Caki2 (cell line): Measurements from ENCODE around the gene CAMK2A. TPM values are rescaled to one million over a fixed set of nuclear protein-coding genes. Genes with fewer than 3 reads are reported as not detected.

Experiments used
- DNase-seq: peaks from one replicate; pipeline ENCODE4 v3.0.0-alpha.2; 2015; ENCODE audit warnings: low read depth
- in situ Hi-C: cut with HindIII; loops from 2 replicates; pipeline ENCODE4 v1.10.0; 2016; ENCODE audit warnings: low sequenced_read_pairs, low pct_unique_long_range_greater_than_20kb, mixed read lengths
- total RNA-seq: library from RNA; depleted of rRNA; stranded (reverse); fragments of >200 nt; shearing (Covaris generic); gene quantifications from 2 replicates; pipeline ENCODE4 v1.2.3, GENCODE V29; 2014; ENCODE audit warnings: low replicate concordance

The CAMK2A gene
- total RNA-seq, 1 experiment from 2014 or later, result not detected

GRCh38 chr5:150189326-150189725 lies 100.2 kb downstream of the CAMK2A start:
- no peak for DNase-seq
- in situ Hi-C loops, result no loop called here

- in situ Hi-C loops, result no loop called here
- DNase-seq, result no peak
These were observed 101.3 kb downstream of the CAMK2A start for GRCh38 chr5:150188146-150188842.

GRCh38 chr5:150186897-150187296 lies 102.7 kb downstream of the CAMK2A start:
- in situ Hi-C loops, result no loop called here

GRCh38 chr5:150186137-150186536 lies 103.4 kb downstream of the CAMK2A start:
- no peak for DNase-seq
- in situ Hi-C loops, result no loop called here

More at GRCh38 chr5:150186897-150187296, 102.7 kb downstream of the CAMK2A start:
- no peak for DNase-seq

GRCh38 chr5:150184990-150185912 lies 104.3 kb downstream of the CAMK2A start:
- DNase-seq, result no peak
- in situ Hi-C loops, result no loop called here

- in situ Hi-C loops, result no loop called here
- no peak for DNase-seq
These were observed 105.6 kb downstream of the CAMK2A start for GRCh38 chr5:150184006-150184405.

GRCh38 chr5:150183436-150183835 lies 106.1 kb downstream of the CAMK2A start:
- no peak for DNase-seq
- in situ Hi-C loops, result no loop called here

- in situ Hi-C loops, result no loop called here
- no peak for DNase-seq
These were observed 106.8 kb downstream of the CAMK2A start for GRCh38 chr5:150182774-150183173.

- DNase-seq, result no peak
- in situ Hi-C loops, result no loop called here
These were observed 107.6 kb downstream of the CAMK2A start for GRCh38 chr5:150181766-150182545.

GRCh38 chr5:150181027-150181426 lies 108.5 kb downstream of the CAMK2A start:
- peak; percentile 14 for DNase-seq
- in situ Hi-C loops, result no loop called here

GRCh38 chr5:150180241-150181026 lies 109.1 kb downstream of the CAMK2A start:
- no peak for DNase-seq
- in situ Hi-C loops, result no loop called here

- no peak for DNase-seq
- in situ Hi-C loops, result no loop called here
These were observed 110.5 kb downstream of the CAMK2A start for GRCh38 chr5:150179019-150179620.

GRCh38 chr5:150178262-150178661 lies 111.3 kb downstream of the CAMK2A start:
- no peak for DNase-seq
- in situ Hi-C loops, result no loop called here

GRCh38 chr5:150177721-150178120 lies 111.9 kb downstream of the CAMK2A start:
- in situ Hi-C loops, result no loop called here
- no peak for DNase-seq

GRCh38 chr5:150176745-150177477 lies 112.7 kb downstream of the CAMK2A start:
- in situ Hi-C loops, result no loop called here
- no peak for DNase-seq

- peak; percentile 2 for DNase-seq
- in situ Hi-C loops, result no loop called here
These were observed 114.0 kb downstream of the CAMK2A start for GRCh38 chr5:150175536-150175935.

- no peak for DNase-seq
These were observed 114.5 kb downstream of the CAMK2A start for GRCh38 chr5:150175076-150175475.

More at GRCh38 chr5:150175076-150175475, 114.5 kb downstream of the CAMK2A start:
- in situ Hi-C loops, result no loop called here
